Endothelial cell (in vitro differentiated cells): ENCODE data around the gene ZNF808. TPM values are rescaled to one million over a fixed set of nuclear protein-coding genes. Genes with fewer than 3 reads are reported as not detected.
A peak's percentile ranks its signal among the peaks of the same experiment; 100 is the strongest.
"Not testable (repeated sequence)": the region's sequence is repeated elsewhere in the genome, so short reads cannot be mapped to it uniquely, and the experiment has no call there.

Source experiments
- DNase-seq: peaks from one replicate; pipeline ENCODE4 v3.0.0; 2021; ENCODE audit warnings: low spot score
- H3K27ac Mint-ChIP-seq: one replicate; pipeline ENCODE4 v1.8.0; 2021; ENCODE audit warnings: mixed read lengths, inconsistent platforms; ENCODE audit not compliant: unreplicated experiment
- H3K27me3 Mint-ChIP-seq: one replicate; pipeline ENCODE4 v1.8.0; 2021; ENCODE audit warnings: mild to moderate bottlenecking, moderate library complexity, mixed read lengths, inconsistent platforms; ENCODE audit not compliant: unreplicated experiment
- H3K36me3 Mint-ChIP-seq: one replicate; pipeline ENCODE4 v1.8.0; 2021; ENCODE audit warnings: mild to moderate bottlenecking, low read depth, mixed read lengths, inconsistent platforms; ENCODE audit not compliant: unreplicated experiment
- H3K4me1 Mint-ChIP-seq: one replicate; pipeline ENCODE4 v1.8.0; 2021; ENCODE audit warnings: mild to moderate bottlenecking, mixed read lengths, inconsistent platforms; ENCODE audit not compliant: unreplicated experiment
- H3K4me3 Mint-ChIP-seq: one replicate; pipeline ENCODE4 v1.8.0; 2021; ENCODE audit warnings: mild to moderate bottlenecking, mixed read lengths, inconsistent platforms; ENCODE audit not compliant: unreplicated experiment
- H3K9me3 Mint-ChIP-seq: one replicate; pipeline ENCODE4 v1.8.0; 2021; ENCODE audit warnings: mixed read lengths, inconsistent platforms; ENCODE audit not compliant: unreplicated experiment
- CTCF ChIP-seq: fragments of 200-600 bp; sonication (generic); IDR thresholded peaks from one replicate; pipeline ENCODE4 v1.5.0; 2021; ENCODE audit warnings: antibody characterized with exemption; ENCODE audit not compliant: unreplicated experiment
- total RNA-seq: library from RNA; stranded (reverse); fragmentation: NEBNext Ultra II Directional; extraction: Animal tissue kit (Norgen Biotek cat#: 25700); gene quantifications from one replicate; pipeline ENCODE4 v1.2.1, GENCODE V29; 2021; ENCODE audit not compliant: unreplicated experiment

Gene ZNF808
- total RNA-seq, 1 donor from 2014 or later: 22.6 TPM

GRCh38 chr19:52554216-52554971, 26.9 kb downstream of the ZNF808 start:
- H3K27ac Mint-ChIP-seq: no peak overlapping the region
- no peaks in the 10 kb centered on the region for H3K4me1 Mint-ChIP-seq
- H3K27me3 Mint-ChIP-seq: peaks cover 5% of the 10 kb centered on the region
- TF ChIP-seq CTCF: no peak
- peaks cover 49% of the 10 kb centered on the region for H3K9me3 Mint-ChIP-seq
- peaks cover 84% of the 10 kb centered on the region for H3K36me3 Mint-ChIP-seq
- no peak for DNase-seq
- peak overlapping the region; percentile 73 for H3K4me3 Mint-ChIP-seq

- Mint-ChIP-seq H3K4me3 (no peak overlapping the region), H3K4me1 (no peaks in the 10 kb centered on the region), H3K27ac (no peak overlapping the region), H3K36me3 (peaks cover 72% of the 10 kb centered on the region), H3K9me3 (peaks cover 38% of the 10 kb centered on the region), H3K27me3 (peaks cover 3% of the 10 kb centered on the region)
- no peak for DNase-seq
- TF ChIP-seq CTCF: no peak
Measured at GRCh38 chr19:52557231-52557995, 29.9 kb downstream of the ZNF808 start.

GRCh38 chr19:52558732-52559445, 31.4 kb downstream of the ZNF808 start:
- DNase-seq: not testable (repeated sequence)

GRCh38 chr19:52561611-52562010, 34.1 kb downstream of the ZNF808 start:
- H3K4me3 Mint-ChIP-seq, DNase-seq, H3K27ac Mint-ChIP-seq, H3K4me1 Mint-ChIP-seq, H3K27me3 Mint-ChIP-seq, H3K9me3 Mint-ChIP-seq: not testable (repeated sequence)
- H3K36me3 Mint-ChIP-seq: peaks cover 51% of the 10 kb centered on the region

More at GRCh38 chr19:52558732-52559445, 31.4 kb downstream of the ZNF808 start:
- not testable (repeated sequence) for H3K27ac Mint-ChIP-seq, H3K4me1 Mint-ChIP-seq, H3K4me3 Mint-ChIP-seq, H3K27me3 Mint-ChIP-seq
- Mint-ChIP-seq H3K36me3 (peaks cover 68% of the 10 kb centered on the region), H3K9me3 (peaks cover 25% of the 10 kb centered on the region)

- H3K9me3 Mint-ChIP-seq: no peaks in the 10 kb centered on the region
- no peak overlapping the region for H3K27ac Mint-ChIP-seq
- no peak for DNase-seq
- H3K36me3 Mint-ChIP-seq: peaks cover 32% of the 10 kb centered on the region
- no peak overlapping the region for H3K4me3 Mint-ChIP-seq
- peaks cover 6% of the 10 kb centered on the region for H3K27me3 Mint-ChIP-seq
- TF ChIP-seq CTCF: no peak
- peaks cover 10% of the 10 kb centered on the region for H3K4me1 Mint-ChIP-seq
Measured at GRCh38 chr19:52566121-52566520, 38.7 kb downstream of the ZNF808 start.
